ENCODE data around the gene ZFYVE9. TPM values are rescaled to one million over a fixed set of nuclear protein-coding genes. Genes with fewer than 3 reads are reported as not detected.

The ZFYVE9 gene
- total RNA-seq, 1 experiment from 2014 or later = 28.4 TPM

GRCh38 chr1:52355847-52356505, 214.1 kb downstream of the ZFYVE9 start:
- Histone ChIP-seq H2BK5ac (ENCODE audit: insufficient read length, low read length) (no peak overlapping the region), H3K79me2 (ENCODE audit: insufficient read depth, low read length) (no peaks in the 10 kb centered on the region), H3K14ac (ENCODE audit: insufficient read depth, low read length) (no peak overlapping the region), H3T11ph (ENCODE audit: low read length) (no peak overlapping the region), H3K23ac (ENCODE audit: insufficient read length, low read depth, low read length) (no peak overlapping the region), H2AK5ac (ENCODE audit: insufficient read length, low read length) (no peak overlapping the region), H3K23me2 (ENCODE audit: insufficient read length, low read depth, low read length, poor library complexity, severe bottlenecking) (no peaks in the 10 kb centered on the region), H4K5ac (ENCODE audit: insufficient read length, low read depth, low read length) (no peak overlapping the region), H2BK15ac (ENCODE audit: low read depth, low read length) (no peak overlapping the region), H3K79me1 (ENCODE audit: insufficient read depth, low read depth, low read length, poor library complexity, severe bottlenecking) (no peaks in the 10 kb centered on the region), H2BK20ac (ENCODE audit: low read depth, low read length, poor library complexity, severe bottlenecking) (no peak overlapping the region), H2BK120ac (ENCODE audit: low read depth, low read length, poor library complexity, severe bottlenecking) (no peak overlapping the region), H3K27me3 (ENCODE audit: insufficient read depth, low read length) (no peaks in the 10 kb centered on the region), H2AFZ (ENCODE audit: low read length) (no peak overlapping the region), H3K27ac (ENCODE audit: insufficient read length, low read depth, low read length) (no peak overlapping the region), H4K91ac (ENCODE audit: insufficient read length, low read depth, low read length) (no peak overlapping the region), H4K20me1 (ENCODE audit: control insufficient read depth, insufficient read depth, insufficient read length) (no peaks in the 10 kb centered on the region), H3K4me1 (ENCODE audit: insufficient read depth, low read length) (no peaks in the 10 kb centered on the region), H4K8ac (replicated peaks; ENCODE audit: insufficient read length, low read depth, low read length) (no peak overlapping the region), H2BK12ac (ENCODE audit: insufficient read length, low read depth, low read length) (no peak overlapping the region), H3K4ac (ENCODE audit: low read depth, low read length) (no peak overlapping the region), H3K18ac (ENCODE audit: insufficient read length, low read depth, low read length) (no peak overlapping the region), H3K9me3 (ENCODE audit: control insufficient read depth, low read depth, low read length) (no peaks in the 10 kb centered on the region), H3K56ac (ENCODE audit: insufficient read length, low read depth, low read length) (no peak overlapping the region), H3K9ac (ENCODE audit: extremely low read depth, insufficient read length, low read length) (no peak overlapping the region), H3K4me2 (ENCODE audit: insufficient read depth, insufficient read length, low read length) (no peak overlapping the region)
- Mint-ChIP-seq H3K4me1 (peaks cover 8 to 9% of the 10 kb centered on the region in 2 experiments), H3K27me3 (ENCODE audit: low read depth) (no peaks in the 10 kb centered on the region), H3K36me3 (ENCODE audit: insufficient read depth in 1 of 3, low read depth in 3 of 3) (peaks cover 51 to 86% (median 82%) of the 10 kb centered on the region in 3 experiments), H3K4me3 (no peak overlapping the region), H3K9me3 (no peaks in the 10 kb centered on the region), H3K27ac (no peak overlapping the region)
- DNase-seq = no peak
- WGBS (ENCODE audit: extremely low coverage, insufficient read length, low lambda C conversion rate) = no CpG with 5 or more reads among the region's 11 CpGs
- TF ChIP-seq CTCF (conservative IDR thresholded peaks at IDR 0.05) = no peak
